ENCODE results near the gene TULP1.

The TULP1 gene

GRCh38 chr6:35484921-35485392, 27.7 kb downstream of the TULP1 start:
- in situ Hi-C loops (cut with MboI; ENCODE audit: low sequenced_read_pairs), result no loop called here

GRCh38 chr6:35483893-35484645, 28.6 kb downstream of the TULP1 start:
- in situ Hi-C loops (cut with MboI; ENCODE audit: low sequenced_read_pairs), result no loop called here

- in situ Hi-C loops (cut with MboI; ENCODE audit: low sequenced_read_pairs), result no loop called here
Observed at GRCh38 chr6:35483490-35483889, 29.2 kb downstream of the TULP1 start.

- in situ Hi-C loops (cut with MboI; ENCODE audit: low sequenced_read_pairs), result no loop called here
Observed at GRCh38 chr6:35483062-35483461, 29.6 kb downstream of the TULP1 start.

GRCh38 chr6:35481226-35481625, 31.5 kb downstream of the TULP1 start:
- in situ Hi-C loops (cut with MboI; ENCODE audit: low sequenced_read_pairs), result no loop called here

GRCh38 chr6:35480176-35480575, 32.5 kb downstream of the TULP1 start:
- in situ Hi-C loops (cut with MboI; ENCODE audit: low sequenced_read_pairs), result no loop called here

GRCh38 chr6:35478259-35478658, 34.4 kb downstream of the TULP1 start:
- in situ Hi-C loops (cut with MboI; ENCODE audit: low sequenced_read_pairs), result no loop called here

GRCh38 chr6:35477551-35478179, 35.0 kb downstream of the TULP1 start:
- in situ Hi-C loops (cut with MboI; ENCODE audit: low sequenced_read_pairs), result no loop called here

- in situ Hi-C loops (cut with MboI; ENCODE audit: low sequenced_read_pairs), result no loop called here
Observed at GRCh38 chr6:35477028-35477427, 35.7 kb downstream of the TULP1 start.

GRCh38 chr6:35476004-35476403, 36.7 kb downstream of the TULP1 start:
- in situ Hi-C loops (cut with MboI; ENCODE audit: low sequenced_read_pairs), result no loop called here

- in situ Hi-C loops (cut with MboI; ENCODE audit: low sequenced_read_pairs), result no loop called here
Observed at GRCh38 chr6:35475573-35475972, 37.1 kb downstream of the TULP1 start.

- in situ Hi-C loops (cut with MboI; ENCODE audit: low sequenced_read_pairs), result no loop called here
Observed at GRCh38 chr6:35474942-35475570, 37.6 kb downstream of the TULP1 start.

- in situ Hi-C loops (cut with MboI; ENCODE audit: low sequenced_read_pairs), result no loop called here
Observed at GRCh38 chr6:35474131-35474941, 38.4 kb downstream of the TULP1 start.

GRCh38 chr6:35473850-35474130, 38.9 kb downstream of the TULP1 start:
- in situ Hi-C loops (cut with MboI; ENCODE audit: low sequenced_read_pairs), result no loop called here

GRCh38 chr6:35473075-35473849, 39.4 kb downstream of the TULP1 start:
- in situ Hi-C loops (cut with MboI; ENCODE audit: low sequenced_read_pairs), result no loop called here

GRCh38 chr6:35471836-35472345, 40.8 kb downstream of the TULP1 start:
- in situ Hi-C loops (cut with MboI; ENCODE audit: low sequenced_read_pairs), result no loop called here

GRCh38 chr6:35470663-35471120, 42.0 kb downstream of the TULP1 start:
- in situ Hi-C loops (cut with MboI; ENCODE audit: low sequenced_read_pairs), result no loop called here

- in situ Hi-C loops (cut with MboI; ENCODE audit: low sequenced_read_pairs), result no loop called here
Observed at GRCh38 chr6:35469751-35470662, 42.7 kb downstream of the TULP1 start.
